PC-3 (cell line): Measurements from ENCODE around the gene PDLIM1. TPM values are rescaled to one million over a fixed set of nuclear protein-coding genes. Genes with fewer than 3 reads are reported as not detected.

Source experiments
- ATAC-seq: fragments of 200-7000 bp; cut with Tn5 transposase; 2 replicates; pipeline ENCODE4 v1.9.1; 2020; ENCODE audit warnings: mild to moderate bottlenecking, moderate library complexity
- BruUV-seq: library from RNA; stranded (reverse); fragments of 400-500 nt; replicated peaks from 2 replicates; lab custom pipeline; 2021; lab: Mats Ljungman, UMichigan
- CTCF ChIA-PET: fragments of 300-600 bp; sonication (Branson Sonifier 250); formaldehyde crosslinking; loops from one replicate; lab custom pipeline; 2022; ENCODE audit warnings: antibody characterized with exemption; lab: Charles Lee
- POLR2A ChIA-PET: fragments of 300-600 bp; sonication (Branson Sonifier 250); formaldehyde crosslinking; loops from one replicate; lab custom pipeline; 2022; ENCODE audit warnings: antibody characterized with exemption; ENCODE audit not compliant: unreplicated experiment; lab: Charles Lee
- DNase-seq: peaks from one replicate; pipeline ENCODE4 v3.0.0-alpha.2; 2015
- H2AFZ ChIP-seq: fragments of 300-600 bp; sonication (generic); 2 replicates; pipeline ENCODE4 v1.6.0; 2016; ENCODE audit warnings: antibody characterized with exemption, low read length
- H3F3A ChIP-seq: fragments of 300-600 bp; sonication (generic); one replicate; pipeline ENCODE4 v1.6.0; 2017; ENCODE audit warnings: antibody characterized with exemption, low read length, control low read depth, mild to moderate bottlenecking; ENCODE audit not compliant: unreplicated experiment
- H3K27ac ChIP-seq: fragments of 300-600 bp; sonication (generic); 2 replicates; pipeline ENCODE4 v1.5.1; 2016; ENCODE audit warnings: mild to moderate bottlenecking, low read length
- H3K27me3 ChIP-seq: fragments of 300-600 bp; sonication (generic); 2 replicates; pipeline ENCODE4 v1.6.1; 2016; ENCODE audit warnings: low read length, mixed read lengths
- H3K36me3 ChIP-seq: fragments of 300-600 bp; sonication (generic); 2 replicates; pipeline ENCODE4 v1.6.1; 2016; ENCODE audit warnings: low read depth, mixed run types, low read length, mixed read lengths
- H3K4me1 ChIP-seq: fragments of 300-600 bp; sonication (generic); 2 replicates; pipeline ENCODE4 v1.5.1; 2016; ENCODE audit warnings: low read length; ENCODE audit not compliant: insufficient read depth
- H3K4me2 ChIP-seq: fragments of 300-600 bp; sonication (generic); 2 replicates; pipeline ENCODE4 v1.6.0; 2016; ENCODE audit warnings: low read length
- H3K4me3 ChIP-seq: fragments of 300-600 bp; sonication (generic); 2 replicates; pipeline ENCODE4 v1.5.1; 2016; ENCODE audit warnings: mild to moderate bottlenecking, low read length, mixed read lengths
- H3K79me2 ChIP-seq: fragments of 300-600 bp; sonication (generic); 2 replicates; pipeline ENCODE4 v1.6.1; 2017; ENCODE audit warnings: low read length, mixed read lengths
- H3K9ac ChIP-seq: fragments of 300-600 bp; sonication (generic); 2 replicates; pipeline ENCODE4 v1.6.0; 2016; ENCODE audit warnings: mild to moderate bottlenecking, low read length
- H3K9me2 ChIP-seq: fragments of 300-600 bp; sonication (generic); replicated peaks from 2 replicates; pipeline ENCODE4 v1.6.1; 2016; ENCODE audit warnings: mixed run types, low read length, mixed read lengths
- H3K9me3 ChIP-seq: fragments of 300-600 bp; sonication (generic); 2 replicates; pipeline ENCODE4 v1.6.1; 2016; ENCODE audit warnings: low read length, mixed read lengths
- H4K20me1 ChIP-seq: fragments of 300-600 bp; sonication (generic); 2 replicates; pipeline ENCODE4 v1.6.1; 2016; ENCODE audit warnings: low read length, mixed read lengths
- CTCF ChIP-seq: fragments of 300-600 bp; sonication (generic); conservative IDR thresholded peaks from 2 replicates; pipeline ENCODE4 v1.5.1; 2017; ENCODE audit warnings: antibody characterized with exemption, low read depth, mild to moderate bottlenecking, low read length
- EZH2 ChIP-seq: fragments of 300-600 bp; sonication (generic); IDR thresholded peaks from one replicate; pipeline ENCODE4 v1.6.1; 2017; ENCODE audit warnings: antibody characterized with exemption, mild to moderate bottlenecking, low read length; ENCODE audit not compliant: unreplicated experiment
- EZH2phosphoT487 ChIP-seq: fragments of 300-600 bp; sonication (generic); IDR thresholded peaks from 2 replicates; pipeline ENCODE4 v1.6.1; 2018; ENCODE audit warnings: mild to moderate bottlenecking, antibody characterized with exemption, low read length, borderline replicate concordance
- intact Hi-C: fragments of 100-400 bp; cut with micrococcal nuclease; formaldehyde crosslinking; loops from 2 replicates; pipeline ENCODE4 v1.9.0; 2023
- total RNA-seq: library from RNA; depleted of rRNA; stranded (reverse); fragments of >200 nt; gene quantifications from 2 replicates; pipeline ENCODE4 v1.2.3, GENCODE V29; 2014

The PDLIM1 gene
- total RNA-seq, 1 experiment from 2014 or later: 28.2 TPM

GRCh38 chr10:95303950-95304349 is 13.1 kb upstream of the PDLIM1 start:
- H4K20me1 ChIP-seq: no peaks in the 10 kb centered on the region
- ChIA-PET POLR2A (no interaction called here), CTCF (no interaction called here)
- no peak overlapping the region for H3K9ac ChIP-seq
- TF ChIP-seq CTCF (no peak), EZH2 (no peak), EZH2phosphoT487 (no peak)
- H2AFZ ChIP-seq: peak overlapping the region; percentile 73
- no peaks in the 10 kb centered on the region for H3F3A ChIP-seq
- 0 out of 2 replicates have a peak overlapping the region, but pooled peaks have one; percentile 14 for H3K4me2 ChIP-seq
- H3K36me3 ChIP-seq: no peaks in the 10 kb centered on the region
- H3K27me3 ChIP-seq: no peaks in the 10 kb centered on the region
- no peak overlapping the region for H3K4me3 ChIP-seq
- no TSS peak for BruUV-seq
- ATAC-seq (peak; percentile 5; the same call in 1 of the 2 replicates), DNase-seq (no peak)
- intact Hi-C loops: no loop called here
- H3K9me3 ChIP-seq: no peaks in the 10 kb centered on the region
- H3K4me1 ChIP-seq: peaks cover 26% of the 10 kb centered on the region
- H3K79me2 ChIP-seq: no peaks in the 10 kb centered on the region
- no peaks in the 10 kb centered on the region for H3K9me2 ChIP-seq
- H3K27ac ChIP-seq: no peak overlapping the region; the same call in 1 of the 2 replicates

- ChIA-PET CTCF (no interaction called here), POLR2A (no interaction called here)
- Histone ChIP-seq H3K4me3 (no peak overlapping the region), H3K9me2 (no peaks in the 10 kb centered on the region), H3K9ac (no peak overlapping the region), H3K27ac (no peak overlapping the region; the same call in 1 of the 2 replicates), H3K4me2 (0 out of 2 replicates have a peak overlapping the region, but pooled peaks have one; percentile 14), H2AFZ (peak overlapping the region; percentile 73), H3K36me3 (no peaks in the 10 kb centered on the region), H3K4me1 (peaks cover 25% of the 10 kb centered on the region), H4K20me1 (no peaks in the 10 kb centered on the region), H3K27me3 (no peaks in the 10 kb centered on the region), H3K79me2 (no peaks in the 10 kb centered on the region), H3F3A (no peaks in the 10 kb centered on the region), H3K9me3 (no peaks in the 10 kb centered on the region)
- intact Hi-C loops: no loop called here
- peak; percentile 80 for ATAC-seq
- no peak for TF ChIP-seq EZH2phosphoT487
- no TSS peak for BruUV-seq
- DNase-seq: peak; percentile 42
These were observed 12.7 kb upstream of the PDLIM1 start for GRCh38 chr10:95303535-95303934.

GRCh38 chr10:95300022-95300539 is 9.3 kb upstream of the PDLIM1 start:
- no peak for TF ChIP-seq EZH2phosphoT487
- TF ChIP-seq EZH2: no peak
- no peak for TF ChIP-seq CTCF
- H4K20me1 ChIP-seq: no peaks in the 10 kb centered on the region
- ChIA-PET CTCF (no interaction called here), POLR2A (no interaction called here)
- no peak overlapping the region for H3K4me2 ChIP-seq
- DNase-seq (no peak), ATAC-seq (no peak)
- no peaks in the 10 kb centered on the region for H3K27me3 ChIP-seq
- H3K36me3 ChIP-seq: no peaks in the 10 kb centered on the region
- no peak overlapping the region for H2AFZ ChIP-seq
- H3K9me3 ChIP-seq: no peaks in the 10 kb centered on the region
- H3K27ac ChIP-seq: no peak overlapping the region
- H3F3A ChIP-seq: no peaks in the 10 kb centered on the region
- H3K9ac ChIP-seq: no peak overlapping the region
- BruUV-seq: no TSS peak
- no peaks in the 10 kb centered on the region for H3K9me2 ChIP-seq
- H3K4me3 ChIP-seq: no peak overlapping the region
- H3K79me2 ChIP-seq: no peaks in the 10 kb centered on the region
- H3K4me1 ChIP-seq: peaks cover 11% of the 10 kb centered on the region
- intact Hi-C loops: no loop called here
